ENCODE data around the gene TMED3.
A peak's percentile ranks its signal among the peaks of the same experiment; 100 is the strongest.
"Not testable (repeated sequence)": the region's sequence is repeated elsewhere in the genome, so short reads cannot be mapped to it uniquely, and the experiment has no call there.

The TMED3 gene

GRCh38 chr15:79319973-79320372 is 9.1 kb downstream of the TMED3 start:
- DNase-seq = not testable (repeated sequence)

GRCh38 chr15:79321876-79322275 is 11.0 kb downstream of the TMED3 start:
- DNase-seq = no peak

GRCh38 chr15:79322306-79322705 is 11.4 kb downstream of the TMED3 start:
- no peak for DNase-seq

- DNase-seq = no peak
Observed at GRCh38 chr15:79322945-79323344, 12.0 kb downstream of the TMED3 start.

GRCh38 chr15:79329171-79329611 is 18.3 kb downstream of the TMED3 start:
- DNase-seq = no peak

GRCh38 chr15:79332824-79333510 is 22.1 kb downstream of the TMED3 start:
- no peak for DNase-seq

- no peak for DNase-seq
Observed at GRCh38 chr15:79337591-79337990, 26.7 kb downstream of the TMED3 start.

GRCh38 chr15:79339588-79340314 is 28.8 kb downstream of the TMED3 start:
- DNase-seq = peak; percentile 0

GRCh38 chr15:79340315-79340602 is 29.3 kb downstream of the TMED3 start:
- no peak for DNase-seq

- DNase-seq = no peak
Observed at GRCh38 chr15:79341396-79341795, 30.5 kb downstream of the TMED3 start.

GRCh38 chr15:79349525-79349924 is 38.6 kb downstream of the TMED3 start:
- DNase-seq = no peak

- DNase-seq = no peak
Observed at GRCh38 chr15:79352206-79352605, 41.3 kb downstream of the TMED3 start.

GRCh38 chr15:79357566-79357965 is 46.7 kb downstream of the TMED3 start:
- DNase-seq = no peak

- no peak for DNase-seq
Observed at GRCh38 chr15:79358069-79358468, 47.2 kb downstream of the TMED3 start.

GRCh38 chr15:79364571-79365240 is 53.8 kb downstream of the TMED3 start:
- DNase-seq = no peak

- no peak for DNase-seq
Observed at GRCh38 chr15:79365765-79366164, 54.9 kb downstream of the TMED3 start.

GRCh38 chr15:79366691-79367090 is 55.8 kb downstream of the TMED3 start:
- DNase-seq = no peak

GRCh38 chr15:79370716-79371115 is 59.8 kb downstream of the TMED3 start:
- no peak for DNase-seq

GRCh38 chr15:79371591-79371990 is 60.7 kb downstream of the TMED3 start:
- no peak for DNase-seq

GRCh38 chr15:79372428-79372827 is 61.5 kb downstream of the TMED3 start:
- DNase-seq = no peak

Data from NCI-H748 treated with DMSO at 0.1 percent for 48 hours (cell line).